ENCODE data around the gene ZC3H12D. TPM values are rescaled to one million over a fixed set of nuclear protein-coding genes. Genes with fewer than 3 reads are reported as not detected.
"Not testable (repeated sequence)": the region's sequence is repeated elsewhere in the genome, so short reads cannot be mapped to it uniquely, and the experiment has no call there.

Gene ZC3H12D
- total RNA-seq, 4 donors from 2014 or later: 0.42 to 2.2 (median 0.92) TPM

- intact Hi-C loops (cut with DNase I; ENCODE audit: low total_unique reads): no loop called here
- no peak overlapping the region for H3K4me3 ChIP-seq (ENCODE audit: low read depth, poor library complexity, severe bottlenecking)
- no peak for DNase-seq (ENCODE audit: low spot score in 2 of 2)
- TF ChIP-seq POLR2A (IDR thresholded peaks at IDR 0.05) (no peak), CTCF (IDR thresholded peaks at IDR 0.05) (no peak)
- 46 to 68% methylated on average over 3 of the region's 3 CpGs for WGBS, 2 donors
These were observed 14.3 kb upstream of the ZC3H12D start for GRCh38 chr6:149499066-149499465.

- no peak overlapping the region for H3K4me3 ChIP-seq (ENCODE audit: low read depth, poor library complexity, severe bottlenecking)
- no peak for TF ChIP-seq CTCF (IDR thresholded peaks at IDR 0.05)
- no peak for TF ChIP-seq POLR2A (IDR thresholded peaks at IDR 0.05)
- WGBS, 2 donors: 91 to 97% methylated on average over 2 of the region's 2 CpGs
- intact Hi-C loops (cut with DNase I; ENCODE audit: low total_unique reads): no loop called here
- no peak for DNase-seq (ENCODE audit: low spot score in 2 of 2)
These were observed 12.6 kb upstream of the ZC3H12D start for GRCh38 chr6:149497365-149497764.

- DNase-seq (ENCODE audit: low spot score in 2 of 2); H3K4me3 ChIP-seq (ENCODE audit: low read depth, poor library complexity, severe bottlenecking); intact Hi-C loops (cut with DNase I; ENCODE audit: low total_unique reads): not testable (repeated sequence)
- 63 to 66% methylated on average over 6 of the region's 6 CpGs for WGBS, 2 donors
These were observed 11.8 kb upstream of the ZC3H12D start for GRCh38 chr6:149496597-149496996.

GRCh38 chr6:149495349-149496016 is 10.7 kb upstream of the ZC3H12D start:
- DNase-seq (ENCODE audit: low spot score in 2 of 2); H3K4me3 ChIP-seq (ENCODE audit: low read depth, poor library complexity, severe bottlenecking); intact Hi-C loops (cut with DNase I; ENCODE audit: low total_unique reads): not testable (repeated sequence)
- 80 to 91% methylated on average over 11 of the region's 11 CpGs for WGBS, 2 donors

- 78 to 94% methylated on average over 4 of the region's 4 CpGs for WGBS, 2 donors
- DNase-seq (ENCODE audit: low spot score in 2 of 2); intact Hi-C loops (cut with DNase I; ENCODE audit: low total_unique reads); H3K4me3 ChIP-seq (ENCODE audit: low read depth, poor library complexity, severe bottlenecking): not testable (repeated sequence)
These were observed 10.0 kb upstream of the ZC3H12D start for GRCh38 chr6:149494810-149495209.

GRCh38 chr6:149493761-149494320 is 9.0 kb upstream of the ZC3H12D start:
- 61 to 62% methylated on average over 7 of the region's 7 CpGs for WGBS, 2 donors
- no peak overlapping the region for H3K4me3 ChIP-seq (ENCODE audit: low read depth, poor library complexity, severe bottlenecking)
- DNase-seq (ENCODE audit: low spot score in 2 of 2): no peak
- intact Hi-C loops (cut with DNase I; ENCODE audit: low total_unique reads): no loop called here
- TF ChIP-seq POLR2A (IDR thresholded peaks at IDR 0.05) (no peak), CTCF (IDR thresholded peaks at IDR 0.05) (no peak)

GRCh38 chr6:149492798-149493343 is 8.1 kb upstream of the ZC3H12D start:
- intact Hi-C loops (cut with DNase I; ENCODE audit: low total_unique reads): no loop called here
- H3K4me3 ChIP-seq (ENCODE audit: low read depth, poor library complexity, severe bottlenecking): no peak overlapping the region
- TF ChIP-seq POLR2A (IDR thresholded peaks at IDR 0.05) (no peak), CTCF (IDR thresholded peaks at IDR 0.05) (no peak)
- 84 to 86% methylated on average over 4 of the region's 4 CpGs for WGBS, 2 donors
- DNase-seq (ENCODE audit: low spot score in 2 of 2): no peak

Data from lower leg skin (tissue), 4 donors.